ACC112 (cell line): ENCODE results near the gene WAPL.
A peak's percentile ranks its signal among the peaks of the same experiment; 100 is the strongest.
"Not testable (repeated sequence)": the region's sequence is repeated elsewhere in the genome, so short reads cannot be mapped to it uniquely, and the experiment has no call there.

Experiments used
- H2AFZ ChIP-seq: fragments of 200-600 bp; sonication (generic); one replicate; pipeline ENCODE4 v1.6.0; 2017; ENCODE audit warnings: antibody characterized with exemption, low read length; ENCODE audit not compliant: unreplicated experiment
- H3K27ac ChIP-seq: fragments of 200-600 bp; sonication (generic); 2 replicates; pipeline ENCODE4 v1.5.1; 2014; ENCODE audit warnings: low read depth, mild to moderate bottlenecking, antibody characterized with exemption, low read length, moderate library complexity
- H3K27me3 ChIP-seq: fragments of 200-600 bp; sonication (generic); 2 replicates; pipeline ENCODE4 v1.6.1; 2014; ENCODE audit warnings: mild to moderate bottlenecking, antibody characterized with exemption, low read length, moderate library complexity, mixed read lengths; ENCODE audit not compliant: insufficient read depth
- H3K36me3 ChIP-seq: fragments of 200-600 bp; sonication (generic); 2 replicates; pipeline ENCODE4 v1.6.1; 2016; ENCODE audit warnings: mild to moderate bottlenecking, antibody characterized with exemption, low read length, moderate library complexity, mixed read lengths; ENCODE audit not compliant: insufficient read depth
- H3K4me1 ChIP-seq: fragments of 200-600 bp; sonication (generic); one replicate; pipeline ENCODE4 v1.6.1; 2016; ENCODE audit warnings: low read length, mixed read lengths; ENCODE audit not compliant: insufficient read depth, unreplicated experiment, control insufficient read depth
- H3K4me3 ChIP-seq: fragments of 200-600 bp; sonication (generic); 2 replicates; pipeline ENCODE4 v1.5.1; 2014; ENCODE audit warnings: mild to moderate bottlenecking, low read depth, low read length
- H3K79me2 ChIP-seq: fragments of 200-600 bp; sonication (generic); one replicate; pipeline ENCODE4 v1.6.0; 2016; ENCODE audit warnings: low read length; ENCODE audit not compliant: control insufficient read depth, unreplicated experiment, insufficient read depth

WAPL gene

GRCh38 chr10:86399514-86399878 lies 122.1 kb downstream of the WAPL start:
- no peaks in the 10 kb centered on the region for H3K27me3 ChIP-seq
- H2AFZ ChIP-seq = peak overlapping the region; percentile 51
- no peak overlapping the region for H3K27ac ChIP-seq
- H3K4me1 ChIP-seq = peaks cover 18% of the 10 kb centered on the region
- no peaks in the 10 kb centered on the region for H3K79me2 ChIP-seq
- H3K36me3 ChIP-seq = no peaks in the 10 kb centered on the region
- H3K4me3 ChIP-seq = peak overlapping the region; percentile 91

DNA sequence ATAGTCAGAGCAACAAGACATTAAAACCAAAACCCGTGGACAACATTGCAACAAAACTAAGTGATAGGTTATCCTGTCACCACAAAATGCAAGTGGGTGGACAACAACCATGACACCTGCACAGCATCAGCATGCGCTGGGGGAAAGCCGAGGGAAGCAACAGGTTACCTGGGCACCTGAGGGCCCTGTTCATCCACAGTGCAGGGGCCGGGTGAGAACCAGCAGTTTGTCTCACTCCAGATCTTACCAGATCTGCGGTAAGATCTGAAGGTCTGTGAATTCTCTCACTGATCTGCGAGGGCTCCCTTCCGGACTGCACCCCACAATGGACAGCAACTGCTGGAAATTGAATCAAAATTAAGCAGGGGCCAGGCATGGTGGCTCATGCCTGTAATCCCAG lies 124.5 kb downstream of the WAPL start:
- Histone ChIP-seq H3K27ac (no peak overlapping the region), H3K4me1 (peaks cover 10% of the 10 kb centered on the region), H3K4me3 (no peak overlapping the region), H3K27me3 (no peaks in the 10 kb centered on the region), H3K79me2 (no peaks in the 10 kb centered on the region), H3K36me3 (no peaks in the 10 kb centered on the region), H2AFZ (no peak overlapping the region)

DNA sequence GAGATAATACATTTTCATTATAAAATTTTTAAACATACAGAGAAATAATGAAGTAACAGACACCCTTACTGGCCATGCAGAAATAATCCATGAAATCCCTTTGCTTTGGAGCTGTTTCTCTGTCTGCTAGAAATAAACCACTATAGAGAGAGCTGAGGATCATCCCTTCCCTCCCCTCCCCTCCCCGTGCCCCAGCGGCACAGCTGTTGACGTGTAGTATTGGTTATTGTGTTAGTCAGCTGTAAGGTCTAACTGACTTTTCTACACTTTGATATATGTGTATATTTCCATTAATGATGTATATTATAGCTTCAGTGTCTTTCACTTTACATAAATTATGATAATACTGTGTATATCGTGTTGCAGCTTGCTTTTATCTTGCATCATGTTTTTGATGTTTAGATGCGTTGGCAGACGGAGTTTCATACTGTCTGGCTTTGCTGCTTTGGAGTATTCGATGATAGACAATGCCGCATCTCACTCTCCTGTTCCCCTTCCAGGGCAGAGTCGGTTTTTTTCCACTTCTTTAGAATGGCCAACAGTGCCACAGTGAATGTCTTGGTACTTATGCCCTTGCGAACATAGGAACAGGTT lies 127.6 kb downstream of the WAPL start:
- Histone ChIP-seq H3K4me3 (no peak overlapping the region), H3K4me1 (no peaks in the 10 kb centered on the region), H3K79me2 (no peaks in the 10 kb centered on the region), H3K36me3 (no peaks in the 10 kb centered on the region), H3K27me3 (peaks cover 19% of the 10 kb centered on the region), H2AFZ (no peak overlapping the region), H3K27ac (no peak overlapping the region)

GRCh38 chr10:86393362-86393761 lies 128.2 kb downstream of the WAPL start:
- no peak overlapping the region for H2AFZ ChIP-seq
- H3K27me3 ChIP-seq = peaks cover 20% of the 10 kb centered on the region
- no peaks in the 10 kb centered on the region for H3K36me3 ChIP-seq
- no peak overlapping the region for H3K27ac ChIP-seq
- no peak overlapping the region for H3K4me3 ChIP-seq
- no peaks in the 10 kb centered on the region for H3K4me1 ChIP-seq
- H3K79me2 ChIP-seq = no peaks in the 10 kb centered on the region

GRCh38 chr10:86392723-86393094 lies 128.9 kb downstream of the WAPL start:
- no peak overlapping the region for H3K27ac ChIP-seq
- H2AFZ ChIP-seq = no peak overlapping the region
- no peak overlapping the region for H3K4me3 ChIP-seq
- no peaks in the 10 kb centered on the region for H3K4me1 ChIP-seq
- no peaks in the 10 kb centered on the region for H3K79me2 ChIP-seq
- H3K27me3 ChIP-seq = peaks cover 27% of the 10 kb centered on the region
- H3K36me3 ChIP-seq = no peaks in the 10 kb centered on the region

DNA sequence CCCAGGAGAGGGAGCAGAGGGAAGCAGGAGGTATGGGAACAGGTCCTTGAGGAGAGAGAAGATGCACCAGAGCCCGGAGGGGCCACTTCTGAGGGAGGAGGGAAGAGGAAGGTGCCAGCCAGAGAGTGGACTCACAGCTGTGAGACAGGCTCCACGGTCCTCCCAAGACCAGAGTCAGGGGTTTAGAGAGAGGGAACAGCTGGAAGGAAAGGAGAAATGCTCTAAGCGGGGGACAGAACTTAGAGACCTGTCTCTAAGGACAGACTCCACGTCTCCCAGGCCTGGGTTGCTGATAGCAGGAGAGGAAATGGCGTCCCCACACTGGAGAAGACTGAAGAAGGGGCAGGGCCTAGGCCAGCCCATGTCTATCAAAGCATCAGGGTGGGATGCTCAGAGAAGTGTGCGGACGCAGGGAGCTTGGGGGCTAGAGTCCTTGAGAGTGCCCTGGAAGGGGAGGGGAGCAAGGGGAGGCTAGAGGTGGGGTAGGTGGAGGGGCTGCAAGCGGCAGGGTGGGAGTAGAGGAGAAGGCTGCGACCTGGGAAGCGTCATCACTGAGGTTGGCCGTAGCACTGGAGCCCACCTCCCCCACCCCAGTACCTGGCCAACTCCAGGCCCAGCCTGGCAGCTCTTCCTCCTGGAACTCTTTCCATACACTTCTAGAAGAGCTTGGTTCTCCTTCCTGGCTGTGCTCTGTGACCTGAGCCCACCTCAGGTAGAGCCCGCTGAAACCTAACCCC lies 129.4 kb downstream of the WAPL start:
- no peaks in the 10 kb centered on the region for H3K36me3 ChIP-seq
- peaks cover 32% of the 10 kb centered on the region for H3K27me3 ChIP-seq
- H3K4me3 ChIP-seq = no peak overlapping the region
- H3K4me1 ChIP-seq = no peaks in the 10 kb centered on the region
- no peaks in the 10 kb centered on the region for H3K79me2 ChIP-seq
- H3K27ac ChIP-seq = no peak overlapping the region
- no peak overlapping the region for H2AFZ ChIP-seq

DNA sequence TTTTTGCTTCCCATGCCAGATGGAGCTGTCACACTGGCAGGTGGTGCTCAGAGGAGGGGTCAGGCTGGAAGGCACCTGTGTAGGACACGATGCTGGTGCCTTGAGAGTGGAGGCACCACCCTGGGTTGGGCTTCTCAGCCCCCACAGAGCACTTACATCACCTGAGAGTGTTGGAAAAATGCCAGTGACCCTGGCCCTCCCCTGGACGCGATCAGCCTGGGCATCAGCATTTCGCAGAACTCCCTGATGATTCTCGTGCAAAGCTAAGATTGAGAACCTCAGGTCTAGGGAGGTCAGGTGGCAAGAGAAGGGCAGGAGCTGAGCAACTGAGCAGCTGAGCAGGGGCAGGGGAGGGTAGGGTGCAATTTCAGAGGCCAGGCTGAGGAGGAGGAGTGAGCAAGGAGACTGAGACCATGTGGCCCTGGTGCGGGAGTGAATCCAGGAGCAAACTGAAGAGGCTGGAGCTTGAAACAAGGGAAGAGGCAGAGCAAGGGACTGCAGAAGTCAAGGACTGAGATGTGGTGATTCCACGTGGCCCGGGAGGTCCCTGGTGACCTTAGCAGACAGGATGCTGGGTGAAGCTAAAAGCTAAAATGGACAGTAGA lies 130.3 kb downstream of the WAPL start:
- Histone ChIP-seq H3K4me3 (no peak overlapping the region), H3K27ac (no peak overlapping the region), H2AFZ (no peak overlapping the region)

DNA sequence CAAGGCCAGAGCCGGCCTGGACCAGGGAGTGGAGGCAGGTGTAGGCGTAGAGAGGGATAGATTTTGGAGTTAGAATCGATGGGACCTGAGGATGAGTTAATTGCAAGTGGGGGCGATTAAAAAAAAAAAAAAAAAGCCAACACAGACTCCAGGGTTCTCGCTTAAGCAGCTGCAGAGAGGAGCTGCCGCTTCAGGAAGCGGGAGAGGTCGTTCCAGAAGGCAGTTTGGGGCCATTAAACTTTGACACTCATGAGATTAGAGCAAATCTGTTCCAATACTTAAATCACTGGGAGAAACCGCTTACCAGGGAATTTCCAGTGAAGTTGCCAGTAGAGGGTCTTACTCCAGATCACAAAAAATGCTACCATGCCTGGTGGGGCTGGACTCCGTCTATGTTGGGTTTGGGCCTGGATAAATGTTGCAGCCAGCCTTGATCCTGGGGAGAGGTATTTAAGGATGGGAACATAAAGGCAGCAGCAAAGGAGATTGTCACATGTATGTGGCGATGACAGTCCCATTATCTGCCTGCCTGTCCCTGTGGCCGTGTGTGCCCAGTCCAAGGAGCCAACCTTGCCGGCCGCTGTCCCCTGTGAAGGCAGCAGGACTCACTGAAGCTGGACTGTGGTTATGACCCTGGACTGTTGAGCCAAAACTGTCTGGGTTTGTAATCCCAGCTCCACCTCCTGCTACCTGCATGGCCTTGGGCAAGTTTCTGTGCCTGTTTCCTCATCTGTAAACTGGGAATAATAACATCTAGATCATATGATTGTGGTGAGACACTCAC lies 131.1 kb downstream of the WAPL start:
- no peaks in the 10 kb centered on the region for H3K4me1 ChIP-seq
- no peak overlapping the region for H3K27ac ChIP-seq
- no peaks in the 10 kb centered on the region for H3K79me2 ChIP-seq
- no peak overlapping the region for H3K4me3 ChIP-seq
- no peaks in the 10 kb centered on the region for H3K36me3 ChIP-seq
- H2AFZ ChIP-seq = no peak overlapping the region
- H3K27me3 ChIP-seq = peaks cover 45% of the 10 kb centered on the region

More for the DNA sequence above, 130.3 kb downstream of the WAPL start:
- Histone ChIP-seq H3K27me3 (peaks cover 37% of the 10 kb centered on the region), H3K36me3 (no peaks in the 10 kb centered on the region), H3K79me2 (no peaks in the 10 kb centered on the region), H3K4me1 (no peaks in the 10 kb centered on the region)

DNA sequence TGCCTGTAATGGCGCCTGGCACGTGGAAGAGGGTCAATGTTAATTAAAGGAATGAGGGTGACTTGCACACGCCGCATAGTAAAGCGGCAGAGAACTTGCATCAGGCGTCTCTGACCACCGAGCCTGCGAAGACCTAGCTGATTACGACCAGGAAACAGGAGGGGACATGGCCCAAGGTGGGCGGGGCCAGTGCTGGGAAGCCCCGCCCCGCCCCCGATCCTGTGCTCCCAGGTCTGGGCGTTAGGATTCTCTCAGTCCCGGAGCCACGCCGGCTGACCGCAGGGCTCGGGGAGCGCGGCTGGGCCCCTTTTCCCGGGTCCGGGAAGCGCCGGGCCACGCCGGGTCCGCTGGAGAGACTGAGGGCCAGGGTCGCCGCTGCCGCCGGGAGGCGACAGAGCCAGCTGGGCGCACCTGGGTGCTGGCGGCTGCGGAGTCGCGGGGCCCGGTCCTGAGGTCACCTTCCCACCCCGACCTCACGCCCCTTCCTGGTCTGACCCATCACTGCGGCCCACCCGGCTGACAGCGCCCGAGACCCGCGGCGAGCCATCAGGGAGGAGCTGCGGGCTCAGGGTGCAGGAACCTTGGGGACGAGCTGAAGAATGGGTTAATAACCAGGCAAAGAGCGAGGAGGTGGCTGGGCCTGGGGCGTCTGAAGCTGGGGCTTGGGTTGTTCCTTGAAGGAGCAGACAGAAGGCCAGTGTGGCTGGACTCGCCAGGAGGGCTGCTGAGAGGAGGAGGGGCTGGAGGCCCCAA lies 132.0 kb downstream of the WAPL start:
- peaks cover 52% of the 10 kb centered on the region for H3K27me3 ChIP-seq
- no peak overlapping the region for H3K27ac ChIP-seq
- H3K4me3 ChIP-seq = peak overlapping the region; percentile 38; the same call in 1 of the 2 replicates
- H3K79me2 ChIP-seq = no peaks in the 10 kb centered on the region
- no peaks in the 10 kb centered on the region for H3K4me1 ChIP-seq
- no peak overlapping the region for H2AFZ ChIP-seq
- H3K36me3 ChIP-seq = no peaks in the 10 kb centered on the region

- H3K27ac ChIP-seq, H2AFZ ChIP-seq, H3K36me3 ChIP-seq, H3K79me2 ChIP-seq, H3K4me1 ChIP-seq: not testable (repeated sequence)
- H3K27me3 ChIP-seq = peaks cover 55% of the 10 kb centered on the region
- peak overlapping the region; percentile 38; the same call in 1 of the 2 replicates for H3K4me3 ChIP-seq
These were observed 132.5 kb downstream of the WAPL start for GRCh38 chr10:86389109-86389440.
